ENCODE data around the gene CA10.

DNA sequence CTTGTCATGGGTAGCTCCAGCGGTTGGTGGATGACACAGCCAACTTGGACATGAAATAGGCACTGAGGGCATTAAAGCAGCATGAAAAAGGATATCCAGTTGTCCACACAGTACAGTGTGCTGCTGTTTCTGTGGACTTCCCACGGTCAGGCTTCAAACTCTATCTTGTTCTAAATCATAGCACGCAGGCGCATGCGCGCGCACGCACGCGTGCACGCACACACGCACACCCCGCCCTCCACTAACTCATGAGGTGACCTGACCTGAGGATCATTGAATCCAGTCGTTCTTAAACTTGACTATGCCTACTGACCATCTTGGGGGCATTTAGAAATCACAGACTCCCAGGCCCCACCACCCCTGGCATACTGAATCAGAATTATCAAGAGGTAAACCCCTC is 361.4 kb downstream of the CA10 start:
- TF ChIP-seq, protein P1, sequence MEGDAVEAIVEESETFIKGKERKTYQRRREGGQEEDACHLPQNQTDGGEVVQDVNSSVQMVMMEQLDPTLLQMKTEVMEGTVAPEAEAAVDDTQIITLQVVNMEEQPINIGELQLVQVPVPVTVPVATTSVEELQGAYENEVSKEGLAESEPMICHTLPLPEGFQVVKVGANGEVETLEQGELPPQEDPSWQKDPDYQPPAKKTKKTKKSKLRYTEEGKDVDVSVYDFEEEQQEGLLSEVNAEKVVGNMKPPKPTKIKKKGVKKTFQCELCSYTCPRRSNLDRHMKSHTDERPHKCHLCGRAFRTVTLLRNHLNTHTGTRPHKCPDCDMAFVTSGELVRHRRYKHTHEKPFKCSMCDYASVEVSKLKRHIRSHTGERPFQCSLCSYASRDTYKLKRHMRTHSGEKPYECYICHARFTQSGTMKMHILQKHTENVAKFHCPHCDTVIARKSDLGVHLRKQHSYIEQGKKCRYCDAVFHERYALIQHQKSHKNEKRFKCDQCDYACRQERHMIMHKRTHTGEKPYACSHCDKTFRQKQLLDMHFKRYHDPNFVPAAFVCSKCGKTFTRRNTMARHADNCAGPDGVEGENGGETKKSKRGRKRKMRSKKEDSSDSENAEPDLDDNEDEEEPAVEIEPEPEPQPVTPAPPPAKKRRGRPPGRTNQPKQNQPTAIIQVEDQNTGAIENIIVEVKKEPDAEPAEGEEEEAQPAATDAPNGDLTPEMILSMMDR (IDR thresholded peaks at IDR 0.05) = no peak
- TF ChIP-seq POLR2AphosphoS5 (IDR thresholded peaks at IDR 0.05) = no peak

Data from transverse colon (tissue), 4 donors.